Measurements from ENCODE around the gene AAGAB. TPM values are rescaled to one million over a fixed set of nuclear protein-coding genes. Genes with fewer than 3 reads are reported as not detected.
"Not testable (repeated sequence)": the region's sequence is repeated elsewhere in the genome, so short reads cannot be mapped to it uniquely, and the experiment has no call there.

The AAGAB gene
- total RNA-seq, 1 experiment from 2014 or later: 78.8 TPM

DNA sequence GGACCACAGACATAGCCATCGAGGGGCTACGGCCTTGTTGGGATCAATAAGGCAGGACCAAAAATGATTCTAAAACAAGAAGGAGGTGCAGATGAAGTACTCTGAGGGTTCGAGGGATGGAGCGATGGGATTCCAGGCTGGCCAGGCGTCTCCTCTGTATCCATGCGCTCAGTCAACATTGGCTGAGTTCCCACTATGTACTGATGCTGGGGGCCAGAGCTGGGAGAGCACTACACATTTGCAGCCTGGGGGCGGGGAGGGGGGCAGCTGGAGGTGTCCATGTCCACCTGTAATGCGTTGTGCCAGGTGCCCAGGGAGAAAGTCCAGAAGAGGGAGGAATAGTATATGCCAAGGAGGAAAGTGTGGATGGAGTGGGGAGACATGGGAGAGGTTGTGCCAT lies 81.5 kb downstream of the AAGAB start:
- DNase-seq (ENCODE audit: low read depth): no peak

DNA sequence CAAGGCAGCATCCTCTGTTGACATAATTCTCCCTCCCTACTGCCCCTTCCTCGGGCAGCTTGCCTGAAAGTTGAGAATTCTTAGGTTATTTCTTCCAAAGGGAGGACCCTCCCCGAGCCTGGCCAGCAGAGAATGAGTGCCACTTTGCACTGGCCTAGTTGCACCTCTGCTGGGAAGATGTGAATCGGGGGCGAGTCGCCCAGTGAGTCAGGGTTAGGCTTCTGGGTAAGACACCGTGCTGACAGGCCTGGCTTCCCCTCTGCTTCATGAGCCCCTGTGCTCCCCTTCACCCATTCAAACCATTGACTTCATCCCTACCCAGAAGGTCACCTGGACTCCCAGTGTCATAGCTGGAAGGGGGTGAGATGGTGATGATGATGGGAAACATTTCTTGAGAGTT lies 82.3 kb downstream of the AAGAB start:
- DNase-seq (ENCODE audit: low read depth): no peak

DNA sequence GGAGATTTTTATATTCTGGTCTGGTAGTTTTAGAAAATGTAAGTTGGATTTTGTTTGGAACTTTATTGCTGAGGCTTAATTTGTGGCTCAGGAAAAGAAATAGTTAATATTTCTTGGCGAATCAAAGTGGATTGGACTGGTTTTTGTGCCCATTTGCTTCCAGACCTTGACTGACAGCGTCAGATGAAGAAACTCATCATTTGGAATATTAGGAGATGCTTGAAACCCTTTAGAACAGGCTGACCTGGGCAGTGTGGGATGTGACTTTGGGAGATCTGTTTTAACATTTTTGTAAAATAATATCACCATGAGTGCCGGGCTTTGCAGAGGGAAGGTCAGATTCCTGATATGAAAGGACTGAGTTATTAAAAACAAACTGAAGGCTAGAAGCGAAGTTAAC lies 83.0 kb downstream of the AAGAB start:
- DNase-seq (ENCODE audit: low read depth): no peak

DNA sequence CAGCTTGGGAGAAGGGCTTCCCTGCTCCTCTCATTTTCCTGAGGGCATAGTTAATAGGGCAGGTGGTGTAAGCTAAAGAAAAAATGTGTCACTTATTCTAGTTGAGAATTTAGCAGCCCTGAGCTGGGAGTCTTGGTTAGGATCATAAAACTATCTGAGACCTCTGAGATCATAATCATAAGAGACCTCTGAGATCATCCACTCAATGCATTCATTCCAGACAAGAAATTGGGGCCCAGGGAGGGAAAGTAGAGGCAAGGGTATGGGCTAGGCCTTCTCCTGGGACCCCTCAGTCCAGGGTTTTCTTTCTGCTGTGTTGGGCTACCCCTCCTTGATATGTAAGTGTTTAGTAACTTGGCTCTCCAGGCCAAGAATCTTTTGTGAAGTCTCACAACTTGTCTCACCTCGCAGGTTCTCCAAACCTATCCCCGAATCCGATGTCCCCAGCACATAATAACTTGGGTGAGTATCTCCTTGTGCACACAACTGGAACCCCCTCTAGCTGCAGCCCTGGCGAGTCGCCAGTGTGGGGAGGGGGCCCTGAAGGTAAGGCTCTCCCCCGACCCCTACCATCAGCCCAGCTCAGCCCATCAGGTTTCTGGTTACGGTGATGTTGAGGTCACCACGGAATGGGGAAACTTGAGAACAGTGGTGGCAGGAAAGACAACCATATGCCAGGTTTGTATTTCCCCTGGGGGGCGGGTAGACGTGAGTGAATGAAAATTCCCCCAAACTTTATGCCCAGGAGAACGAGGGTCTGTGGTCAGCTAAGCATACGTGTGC lies 84.1 kb downstream of the AAGAB start:
- no peak for DNase-seq (ENCODE audit: low read depth)

DNA sequence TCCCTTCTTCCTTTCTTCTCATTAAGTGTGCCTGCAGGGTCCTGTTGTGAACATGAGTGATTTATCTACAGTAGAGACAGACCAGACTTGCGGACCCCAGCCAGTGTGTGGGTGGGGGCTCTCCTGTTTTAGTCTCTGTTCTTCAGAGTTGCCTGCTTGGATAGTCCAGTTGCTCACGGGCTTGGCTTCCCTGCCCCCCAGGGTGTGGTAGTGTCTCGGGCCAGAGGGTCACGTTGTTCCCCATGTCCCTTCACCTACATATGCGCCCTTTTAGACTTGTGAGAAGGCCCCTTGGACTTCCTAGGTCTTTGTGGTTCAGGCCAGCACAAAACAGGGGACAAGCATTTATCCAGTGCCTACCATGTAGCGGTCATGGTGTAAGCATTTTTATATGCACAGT lies 85.8 kb downstream of the AAGAB start:
- no peak for DNase-seq (ENCODE audit: low read depth)

DNA sequence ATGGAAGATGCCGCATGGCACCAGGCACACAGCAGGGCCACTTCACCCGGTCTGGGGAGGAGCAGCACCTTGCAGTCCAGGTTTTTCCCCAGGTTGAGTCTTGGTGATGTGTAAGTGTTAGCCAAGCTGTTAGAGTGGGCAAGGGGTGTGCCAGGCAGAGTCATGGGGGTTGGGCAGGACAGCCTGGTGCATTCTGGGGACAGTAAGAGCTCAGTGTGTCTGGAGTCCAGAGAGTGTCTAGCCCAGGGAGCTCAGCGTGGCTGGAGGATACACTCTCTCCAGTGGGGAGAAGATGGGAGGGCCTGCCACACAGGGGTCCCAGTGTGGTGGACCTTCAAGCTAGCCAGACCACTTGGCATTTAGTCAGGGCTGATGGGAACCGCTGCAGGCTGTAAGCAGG lies 87.4 kb downstream of the AAGAB start:
- DNase-seq (ENCODE audit: low read depth): no peak

DNA sequence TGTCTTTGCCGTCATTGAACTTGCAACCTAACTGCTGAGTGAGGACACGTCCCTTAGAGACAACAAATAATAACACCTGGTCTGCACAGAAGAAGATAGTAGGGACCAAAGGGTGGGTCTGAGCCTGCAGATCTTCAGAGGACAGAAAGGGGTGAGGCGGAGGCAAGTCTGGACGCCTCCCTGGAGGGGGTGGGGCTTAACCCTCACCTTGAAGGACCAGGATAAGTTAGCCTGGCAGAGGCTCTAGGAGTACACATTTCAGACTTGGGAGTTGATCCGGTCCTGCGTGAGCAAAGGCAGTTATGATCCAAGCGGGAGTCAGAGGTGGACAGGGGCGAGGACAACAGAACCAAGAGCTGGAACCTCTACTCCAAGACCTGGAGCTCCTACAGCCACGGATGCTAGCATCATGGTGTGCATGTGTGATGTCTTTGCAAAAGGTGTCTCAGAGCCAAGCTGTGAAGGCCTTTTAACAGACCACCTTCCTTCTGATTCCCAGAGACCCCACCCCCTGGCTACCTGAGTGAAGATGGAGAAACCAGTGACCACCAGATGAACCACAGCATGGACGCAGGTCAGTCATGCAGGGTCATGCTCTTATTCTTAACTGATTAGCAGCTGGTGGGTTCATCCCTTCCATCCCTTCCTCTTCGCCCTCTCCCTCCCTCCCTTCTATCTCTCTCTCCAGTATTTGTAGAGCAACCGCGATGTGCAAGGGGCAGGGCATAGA lies 88.0 kb downstream of the AAGAB start:
- DNase-seq (ENCODE audit: low read depth): no peak

DNA sequence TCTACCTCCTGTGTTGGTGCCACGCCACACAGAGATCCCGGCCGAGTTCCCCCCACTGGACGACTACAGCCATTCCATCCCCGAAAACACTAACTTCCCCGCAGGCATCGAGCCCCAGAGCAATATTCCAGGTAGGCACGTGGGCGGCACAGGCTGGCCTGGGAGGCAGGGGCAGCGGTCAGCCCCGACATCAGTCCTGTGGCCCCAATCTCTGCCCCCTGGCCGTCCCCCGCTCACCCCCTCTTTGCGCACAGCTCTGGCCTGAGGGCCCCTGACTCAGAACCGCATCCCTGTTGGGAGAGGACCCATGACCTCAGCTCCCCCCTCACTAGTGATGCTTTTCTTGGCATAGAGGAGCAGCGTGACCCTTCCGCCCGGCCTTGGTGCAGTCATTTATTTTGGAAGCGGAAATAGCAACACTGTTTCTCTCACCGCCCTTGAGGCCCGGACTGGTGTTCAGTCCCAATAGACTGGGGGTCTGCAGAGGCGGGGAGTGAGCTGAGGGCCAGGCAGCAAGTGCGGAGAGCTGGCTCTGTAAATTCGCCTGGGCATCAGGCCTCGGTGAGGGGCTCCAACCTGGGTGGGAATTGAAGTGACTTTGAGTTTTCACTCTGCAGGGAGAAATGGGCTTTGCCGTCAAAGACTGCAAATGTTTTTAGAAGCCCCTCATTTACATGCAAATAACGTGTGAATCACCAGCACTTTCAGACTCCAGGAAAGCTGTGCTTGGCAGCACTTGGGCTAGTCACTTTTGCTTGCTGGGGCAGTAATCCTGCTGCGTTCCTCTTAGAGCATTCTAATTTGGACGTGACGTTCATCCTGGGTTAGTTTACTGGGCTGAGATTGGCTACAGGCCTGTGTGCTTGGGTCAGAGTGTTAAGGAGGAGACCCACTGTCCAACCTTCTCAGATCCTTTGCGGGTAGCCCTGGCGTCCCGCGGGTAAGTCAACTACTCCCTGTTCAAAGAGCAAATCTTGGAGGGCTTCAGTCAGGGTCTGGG lies 88.9 kb downstream of the AAGAB start:
- no peak for DNase-seq (ENCODE audit: low read depth)

DNA sequence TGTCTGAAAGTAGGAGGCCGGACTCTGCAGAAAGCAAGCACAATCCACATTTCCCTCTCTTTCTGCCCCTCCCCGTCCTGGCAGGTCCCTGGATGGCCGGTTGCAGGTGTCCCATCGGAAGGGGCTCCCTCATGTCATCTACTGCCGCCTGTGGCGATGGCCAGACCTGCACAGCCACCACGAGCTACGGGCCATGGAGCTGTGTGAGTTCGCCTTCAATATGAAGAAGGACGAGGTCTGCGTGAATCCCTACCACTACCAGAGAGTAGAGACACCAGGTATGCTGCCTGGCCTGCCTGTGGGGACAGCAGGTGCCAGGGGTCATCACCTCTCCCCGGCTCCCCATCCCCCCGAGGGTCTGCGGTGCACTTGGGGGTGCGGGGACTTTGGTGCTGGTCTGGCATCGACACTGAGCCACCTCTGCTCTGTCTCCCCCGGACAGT lies 89.6 kb downstream of the AAGAB start:
- DNase-seq (ENCODE audit: low read depth): no peak

DNA sequence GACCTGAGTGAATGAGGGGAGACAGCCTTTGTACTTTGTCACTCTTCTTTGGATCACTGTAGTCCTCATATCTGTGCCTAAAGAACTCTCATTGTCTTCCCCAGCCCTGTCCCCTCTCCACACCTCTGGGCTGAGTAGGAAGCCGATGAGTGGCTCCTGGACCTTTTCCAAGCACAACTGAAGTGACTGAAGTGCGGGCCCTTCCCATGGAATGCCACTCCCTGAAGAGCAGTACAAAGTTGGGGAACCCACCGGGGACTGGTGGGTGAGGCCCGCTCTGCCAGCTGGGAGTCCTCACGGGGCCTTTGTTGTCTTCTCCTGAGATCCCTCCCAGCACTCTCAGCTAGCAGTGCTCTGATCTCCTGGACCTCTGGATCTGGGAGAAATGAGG lies 90.1 kb downstream of the AAGAB start:
- no peak for DNase-seq (ENCODE audit: low read depth)

DNA sequence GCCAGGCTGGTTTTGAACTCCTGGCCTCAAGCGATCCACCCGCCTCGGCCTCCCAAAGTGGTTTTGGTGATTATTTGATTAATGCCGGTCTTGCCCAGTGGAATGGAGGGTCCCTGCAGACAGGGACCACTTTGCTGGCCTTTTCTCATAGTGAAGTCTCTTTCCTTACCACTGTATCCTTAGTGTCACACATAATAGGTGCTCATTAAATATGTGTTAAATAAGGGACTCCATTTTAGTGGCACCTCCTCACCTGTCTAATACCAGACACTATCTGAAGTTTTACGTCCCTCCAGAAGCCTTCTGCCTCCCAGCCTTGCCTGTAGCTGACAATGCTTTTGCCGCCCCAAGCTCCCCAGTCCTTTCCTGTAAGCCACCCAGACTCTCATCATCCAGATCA lies 91.3 kb downstream of the AAGAB start:
- DNase-seq (ENCODE audit: low read depth): no peak

DNA sequence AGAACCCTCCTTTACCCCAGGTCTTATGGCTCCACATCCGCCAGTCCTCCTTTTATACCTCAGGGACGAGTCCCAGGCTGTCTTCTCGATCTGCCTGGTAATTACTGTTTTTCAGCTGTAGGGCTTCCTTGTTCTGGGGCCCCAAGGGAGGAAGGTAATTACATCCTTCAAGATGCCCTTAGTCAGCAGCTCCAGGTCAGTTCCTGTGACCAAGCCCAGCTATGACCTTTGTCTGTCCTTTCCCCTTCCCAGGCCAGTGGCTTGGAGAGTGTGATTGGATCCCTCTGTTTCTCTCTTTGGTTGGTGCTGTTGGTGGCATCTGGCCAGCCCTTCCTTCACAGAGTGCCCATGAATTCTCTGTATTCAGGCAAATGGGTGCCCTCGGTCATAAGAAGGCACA lies 92.6 kb downstream of the AAGAB start:
- no peak for DNase-seq (ENCODE audit: low read depth)

DNA sequence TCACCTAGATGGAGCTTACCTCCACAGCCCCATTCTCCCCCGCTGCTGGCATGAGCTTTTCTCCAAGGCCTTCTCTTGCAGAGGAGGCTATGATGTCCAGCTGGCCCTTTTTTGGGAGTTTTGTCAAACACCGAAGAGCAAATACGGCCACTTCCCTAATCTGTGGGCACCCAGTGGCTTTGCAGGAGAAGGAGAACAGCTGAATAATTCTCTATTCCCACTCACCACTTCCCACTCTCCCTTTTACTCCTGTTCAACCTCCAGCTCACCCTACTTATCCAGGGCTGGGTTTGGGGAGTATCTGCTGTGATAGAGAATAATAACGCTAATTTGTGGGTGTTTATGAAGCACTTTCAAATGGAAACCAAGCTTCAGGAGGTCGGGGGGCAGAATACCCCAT lies 93.0 kb downstream of the AAGAB start:
- no peak for DNase-seq (ENCODE audit: low read depth)

DNA sequence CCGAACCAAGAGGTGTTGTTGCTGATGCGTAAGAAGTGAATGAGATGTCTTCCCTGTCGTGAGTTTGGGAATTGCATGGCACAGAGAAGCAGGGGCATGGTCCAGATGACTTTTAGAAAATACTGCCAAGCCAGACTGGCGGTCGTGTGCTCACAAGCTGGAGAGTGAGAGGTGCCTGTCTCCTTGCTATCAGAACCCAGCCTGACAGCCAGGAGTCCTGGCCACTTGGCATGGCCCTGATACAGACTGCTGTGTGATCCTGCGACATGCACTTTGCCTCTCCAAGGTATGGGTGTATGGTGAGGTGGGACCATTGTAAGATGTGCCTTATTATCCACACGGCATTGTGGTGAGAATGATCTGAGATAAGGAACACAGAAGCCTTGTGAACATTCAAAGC lies 96.1 kb downstream of the AAGAB start:
- no peak for DNase-seq (ENCODE audit: low read depth)

DNA sequence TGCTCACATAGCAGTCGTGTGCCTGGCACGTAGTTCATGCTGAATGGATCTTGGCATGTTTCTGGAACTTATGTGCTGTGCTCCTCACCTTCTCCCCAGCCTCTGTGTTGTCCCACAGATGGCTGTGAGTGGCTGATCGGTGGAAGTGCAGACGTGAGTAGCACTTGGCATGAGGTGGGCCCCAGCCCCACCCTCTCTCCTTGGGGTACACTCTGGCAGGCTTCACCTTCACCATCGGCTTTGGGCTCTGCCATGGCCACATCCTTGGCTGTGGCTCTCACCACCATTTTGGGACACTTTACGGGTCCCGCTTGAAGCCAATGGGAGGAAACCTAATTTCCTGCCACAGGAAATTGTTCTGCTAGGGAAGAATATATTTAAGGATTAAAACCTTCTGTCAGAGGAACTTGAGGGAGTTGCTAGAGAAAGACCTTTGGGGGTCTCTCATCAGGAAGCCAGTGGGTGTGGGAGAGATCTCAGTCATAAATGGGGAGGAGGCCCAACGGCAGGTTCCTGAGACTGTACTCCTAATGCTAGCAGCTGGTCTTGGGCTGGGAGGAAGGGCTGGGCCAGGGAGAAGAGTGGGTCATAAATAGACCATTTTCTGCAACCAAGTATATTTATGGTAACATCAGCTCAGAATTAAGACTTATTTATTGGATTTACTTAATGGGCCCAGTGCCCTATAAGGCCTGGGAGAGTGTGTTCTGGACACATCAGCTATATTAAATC lies 96.8 kb downstream of the AAGAB start:
- DNase-seq (ENCODE audit: low read depth): no peak

DNA sequence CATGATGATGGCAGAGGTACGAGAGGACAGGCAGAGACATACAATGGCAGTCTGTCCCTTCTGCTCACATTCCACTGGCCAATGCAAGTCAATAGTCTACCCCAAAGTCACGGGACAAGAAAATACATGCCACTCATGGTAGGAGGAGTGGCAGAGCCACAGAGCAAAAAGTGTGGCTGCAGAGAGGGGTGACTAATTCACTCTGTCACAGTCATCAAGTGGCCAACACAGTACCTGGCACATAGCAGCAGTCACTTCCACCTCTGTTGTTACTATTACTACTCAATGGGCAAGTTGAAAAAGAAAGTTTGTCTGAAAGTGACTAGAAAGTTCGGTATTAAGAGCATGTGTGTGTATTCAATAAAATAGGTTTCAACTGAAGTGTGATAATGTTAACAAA lies 97.6 kb downstream of the AAGAB start:
- DNase-seq (ENCODE audit: low read depth): no peak

DNA sequence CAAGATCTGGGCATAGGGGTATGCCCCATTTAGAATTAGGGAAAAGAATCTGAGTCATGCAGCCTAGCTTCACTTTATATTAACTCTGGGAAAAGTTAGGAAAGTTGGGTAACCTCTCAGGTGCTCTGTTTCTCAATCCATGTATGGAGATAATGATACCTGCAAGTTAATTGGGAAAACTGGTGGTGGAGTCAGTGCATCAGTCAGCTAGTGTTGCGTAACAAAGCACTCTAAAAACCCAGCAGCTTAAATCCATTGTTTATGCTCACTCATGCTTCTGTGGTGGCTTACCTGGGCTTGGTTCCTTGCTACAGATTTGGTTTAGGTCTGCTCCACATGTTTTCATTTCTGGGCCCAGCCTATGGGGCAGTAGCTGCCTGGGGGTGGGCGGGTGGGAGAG lies 98.0 kb downstream of the AAGAB start:
- no peak for DNase-seq (ENCODE audit: low read depth)

DNA sequence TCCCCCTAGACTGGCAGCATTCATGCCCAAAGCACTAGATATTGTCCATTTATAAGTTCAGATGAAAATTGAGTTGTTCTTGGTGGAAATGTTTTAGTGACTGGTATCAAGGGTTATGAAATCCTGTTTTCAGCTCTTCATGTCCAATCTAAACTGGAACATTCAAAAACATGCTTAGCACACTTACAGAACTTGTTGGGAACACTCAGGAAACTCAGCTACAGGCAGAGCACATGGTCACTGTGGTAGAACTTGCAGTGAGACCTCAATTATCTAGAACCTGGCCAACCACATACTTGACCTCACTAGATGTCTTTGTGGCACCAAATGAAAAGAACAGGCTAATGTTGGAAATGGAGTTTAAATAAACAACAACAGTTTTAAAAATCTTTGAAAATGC lies 100.2 kb downstream of the AAGAB start:
- no peak for DNase-seq (ENCODE audit: low read depth)

DNA sequence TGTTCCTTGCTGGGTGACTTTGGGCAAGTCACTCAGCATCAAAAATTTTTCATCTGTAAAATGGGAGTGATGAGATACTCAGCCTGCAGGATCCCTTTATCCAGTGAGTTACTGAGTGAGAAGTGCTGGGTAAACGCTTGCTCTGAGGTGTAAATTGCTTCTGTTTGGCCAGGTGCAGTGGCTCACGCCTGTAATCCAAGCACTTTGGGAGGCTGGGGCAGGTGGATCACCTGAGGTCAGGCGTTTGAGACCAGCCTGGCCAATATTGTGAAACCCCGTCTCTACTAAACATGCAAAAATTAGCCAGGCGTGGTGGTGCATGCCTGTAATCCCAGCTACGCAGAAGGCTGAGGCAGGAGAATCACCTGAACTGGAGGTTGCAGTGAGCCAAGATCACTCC lies 101.4 kb downstream of the AAGAB start:
- not testable (repeated sequence) for DNase-seq (ENCODE audit: low read depth)

DNA sequence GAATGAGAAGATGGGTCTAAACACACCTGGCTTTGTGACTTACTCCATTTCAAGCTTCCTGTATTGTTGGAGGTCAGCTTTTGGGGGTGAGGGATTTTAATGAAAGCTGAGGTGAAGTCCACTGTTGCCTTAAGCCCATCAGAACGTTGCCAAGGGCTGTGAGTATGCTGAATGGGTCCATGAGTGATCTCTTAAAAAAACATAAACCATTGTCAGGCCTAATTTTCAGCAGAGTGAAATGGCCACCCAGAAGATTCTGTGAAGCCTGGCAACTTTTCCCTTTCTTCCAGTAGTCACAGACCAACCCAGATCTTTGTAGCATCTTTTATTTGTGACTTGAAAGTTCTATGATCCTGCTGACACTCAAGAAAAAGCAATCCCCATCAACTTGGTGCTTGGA lies 102.0 kb downstream of the AAGAB start:
- DNase-seq (ENCODE audit: low read depth): no peak
